ENCODE measurements around the gene GAS2.

GAS2 gene

DNA sequence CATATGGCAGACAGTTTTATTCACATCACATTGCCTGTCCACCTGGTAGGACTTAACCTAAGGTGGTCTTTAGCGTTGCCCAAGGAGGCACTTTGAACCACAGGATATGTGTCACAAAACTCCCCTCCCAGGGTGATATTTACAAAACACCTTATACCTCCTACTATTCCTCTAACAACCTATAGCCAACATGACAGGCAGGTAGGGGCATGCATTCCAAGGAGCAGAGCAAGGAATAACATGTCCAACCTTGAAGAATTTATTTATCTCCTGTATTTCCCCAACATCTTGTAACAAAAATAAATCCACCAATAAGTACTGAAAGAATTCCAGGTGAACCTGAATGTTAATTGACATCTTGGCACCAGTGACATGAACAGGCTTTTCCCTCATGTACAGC, 102.7 kb downstream of the GAS2 start:
- in situ Hi-C loops (cut with HindIII; ENCODE audit: low pct_ligation_motif_present, low sequenced_read_pairs) = no loop called here
- no peak overlapping the region for H3K4me3 ChIP-seq (ENCODE audit: low read depth, low read length)
- no peaks in the 10 kb centered on the region for H3K27me3 ChIP-seq (replicated peaks)
- TF ChIP-seq, protein P1, sequence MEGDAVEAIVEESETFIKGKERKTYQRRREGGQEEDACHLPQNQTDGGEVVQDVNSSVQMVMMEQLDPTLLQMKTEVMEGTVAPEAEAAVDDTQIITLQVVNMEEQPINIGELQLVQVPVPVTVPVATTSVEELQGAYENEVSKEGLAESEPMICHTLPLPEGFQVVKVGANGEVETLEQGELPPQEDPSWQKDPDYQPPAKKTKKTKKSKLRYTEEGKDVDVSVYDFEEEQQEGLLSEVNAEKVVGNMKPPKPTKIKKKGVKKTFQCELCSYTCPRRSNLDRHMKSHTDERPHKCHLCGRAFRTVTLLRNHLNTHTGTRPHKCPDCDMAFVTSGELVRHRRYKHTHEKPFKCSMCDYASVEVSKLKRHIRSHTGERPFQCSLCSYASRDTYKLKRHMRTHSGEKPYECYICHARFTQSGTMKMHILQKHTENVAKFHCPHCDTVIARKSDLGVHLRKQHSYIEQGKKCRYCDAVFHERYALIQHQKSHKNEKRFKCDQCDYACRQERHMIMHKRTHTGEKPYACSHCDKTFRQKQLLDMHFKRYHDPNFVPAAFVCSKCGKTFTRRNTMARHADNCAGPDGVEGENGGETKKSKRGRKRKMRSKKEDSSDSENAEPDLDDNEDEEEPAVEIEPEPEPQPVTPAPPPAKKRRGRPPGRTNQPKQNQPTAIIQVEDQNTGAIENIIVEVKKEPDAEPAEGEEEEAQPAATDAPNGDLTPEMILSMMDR (IDR thresholded peaks at IDR 0.05; ENCODE audit: low read depth, low read length, missing control alignments) = no peak
- no peak for DNase-seq
- no peak overlapping the region for H3K27ac ChIP-seq
- no peaks in the 10 kb centered on the region for H3K36me3 ChIP-seq (replicated peaks)

DNA sequence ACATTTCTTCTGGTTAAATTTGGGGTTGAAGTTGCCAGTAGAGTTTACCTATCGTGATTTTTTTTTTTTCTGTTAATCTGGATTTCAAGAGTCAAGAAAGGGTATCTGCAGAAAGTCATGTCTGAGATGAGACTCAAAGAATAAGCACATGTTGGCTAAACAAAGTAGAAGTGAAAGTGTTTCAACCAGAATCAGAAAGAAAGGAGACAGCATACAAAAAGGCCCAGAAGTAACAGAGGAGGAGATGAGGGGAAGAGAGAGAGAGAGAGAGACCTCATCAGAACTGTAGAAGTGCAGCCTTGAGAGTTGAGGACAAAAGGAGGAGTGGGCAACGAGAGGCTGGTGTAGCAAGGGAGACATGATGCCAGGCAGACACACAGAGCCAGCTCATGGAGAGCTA, 108.3 kb downstream of the GAS2 start:
- Histone ChIP-seq H3K4me3 (ENCODE audit: low read depth, low read length) (no peak overlapping the region), H3K27me3 (replicated peaks) (no peaks in the 10 kb centered on the region), H3K27ac (no peak overlapping the region), H3K36me3 (replicated peaks) (no peaks in the 10 kb centered on the region)
- DNase-seq = no peak
- in situ Hi-C loops (cut with HindIII; ENCODE audit: low pct_ligation_motif_present, low sequenced_read_pairs) = no loop called here
- TF ChIP-seq, protein P1 (IDR thresholded peaks at IDR 0.05; ENCODE audit: low read depth, low read length, missing control alignments) = no peak

DNA sequence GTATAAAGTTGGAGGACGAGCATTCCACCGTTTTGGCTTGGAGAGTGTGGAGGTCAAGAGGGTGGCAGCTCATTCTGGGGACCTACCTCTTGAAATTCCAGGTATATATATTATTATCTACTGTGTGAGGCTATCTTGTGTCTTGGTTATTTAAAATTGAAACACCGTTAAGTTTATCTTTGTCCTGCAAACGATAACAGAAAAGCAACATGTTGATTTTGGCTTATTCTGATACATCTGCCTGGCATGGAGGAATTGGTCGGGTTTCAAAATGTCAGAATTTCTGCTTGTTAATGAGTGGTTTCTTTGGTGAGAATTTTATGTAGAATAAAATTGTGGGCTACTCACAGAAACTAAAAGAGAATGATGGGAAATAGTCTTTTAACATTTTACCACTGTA, 108.8 kb downstream of the GAS2 start:
- no peak overlapping the region for H3K27ac ChIP-seq
- in situ Hi-C loops (cut with HindIII; ENCODE audit: low pct_ligation_motif_present, low sequenced_read_pairs) = no loop called here
- TF ChIP-seq, protein P1 (IDR thresholded peaks at IDR 0.05; ENCODE audit: low read depth, low read length, missing control alignments) = no peak
- no peak for DNase-seq
- no peaks in the 10 kb centered on the region for H3K27me3 ChIP-seq (replicated peaks)
- H3K36me3 ChIP-seq (replicated peaks) = no peaks in the 10 kb centered on the region
- no peak overlapping the region for H3K4me3 ChIP-seq (ENCODE audit: low read depth, low read length)

DNA sequence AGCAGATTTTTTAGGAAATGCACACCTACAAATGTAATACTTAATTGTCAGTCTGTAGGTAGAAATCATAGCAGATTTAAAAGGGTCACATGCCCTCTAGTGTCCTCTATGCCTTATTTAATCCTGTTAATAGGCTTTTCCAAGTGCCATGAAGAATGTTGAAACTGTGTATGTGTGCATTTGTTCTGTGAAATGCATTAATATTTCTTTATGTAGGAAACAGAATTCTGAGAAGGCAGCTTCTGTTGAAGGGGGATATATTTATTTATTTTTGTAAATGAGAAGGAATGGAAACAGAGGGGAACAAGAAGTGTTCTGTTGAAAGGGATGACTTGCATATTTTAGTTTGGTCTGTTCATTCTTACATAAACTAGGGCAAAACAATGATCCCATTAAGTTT, 112.2 kb downstream of the GAS2 start:
- TF ChIP-seq, protein P1 (IDR thresholded peaks at IDR 0.05; ENCODE audit: low read depth, low read length, missing control alignments) = no peak
- Histone ChIP-seq H3K4me3 (ENCODE audit: low read depth, low read length) (no peak overlapping the region), H3K36me3 (replicated peaks) (no peaks in the 10 kb centered on the region), H3K27ac (no peak overlapping the region), H3K27me3 (replicated peaks) (no peaks in the 10 kb centered on the region)
- no peak for DNase-seq
- in situ Hi-C loops (cut with HindIII; ENCODE audit: low pct_ligation_motif_present, low sequenced_read_pairs) = no loop called here

DNA sequence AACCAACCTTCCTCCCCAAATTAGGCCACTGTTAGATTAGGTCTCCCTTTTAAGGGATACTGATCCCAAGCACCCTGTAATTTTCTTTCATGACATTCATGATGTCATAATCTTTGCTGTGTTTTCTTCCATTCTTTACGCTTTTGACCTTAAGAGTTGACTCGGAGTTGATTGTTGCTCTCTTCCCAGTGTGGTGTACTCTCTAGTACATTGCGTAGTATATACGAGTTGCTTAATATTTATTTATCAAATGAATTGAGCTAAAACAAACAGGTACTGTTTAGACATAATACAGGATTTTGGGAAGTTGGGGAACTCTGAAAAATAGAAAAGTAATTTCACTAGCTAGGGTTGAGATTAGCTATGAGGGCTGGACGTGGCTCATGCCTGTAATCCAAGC, 113.4 kb downstream of the GAS2 start:
- H3K27ac ChIP-seq = no peak overlapping the region
- TF ChIP-seq, protein P1 (IDR thresholded peaks at IDR 0.05; ENCODE audit: low read depth, low read length, missing control alignments) = no peak
- H3K36me3 ChIP-seq (replicated peaks) = no peaks in the 10 kb centered on the region
- H3K4me3 ChIP-seq (ENCODE audit: low read depth, low read length) = no peak overlapping the region
- H3K27me3 ChIP-seq (replicated peaks) = no peaks in the 10 kb centered on the region
- DNase-seq = no peak
- in situ Hi-C loops (cut with HindIII; ENCODE audit: low pct_ligation_motif_present, low sequenced_read_pairs) = no loop called here

DNA sequence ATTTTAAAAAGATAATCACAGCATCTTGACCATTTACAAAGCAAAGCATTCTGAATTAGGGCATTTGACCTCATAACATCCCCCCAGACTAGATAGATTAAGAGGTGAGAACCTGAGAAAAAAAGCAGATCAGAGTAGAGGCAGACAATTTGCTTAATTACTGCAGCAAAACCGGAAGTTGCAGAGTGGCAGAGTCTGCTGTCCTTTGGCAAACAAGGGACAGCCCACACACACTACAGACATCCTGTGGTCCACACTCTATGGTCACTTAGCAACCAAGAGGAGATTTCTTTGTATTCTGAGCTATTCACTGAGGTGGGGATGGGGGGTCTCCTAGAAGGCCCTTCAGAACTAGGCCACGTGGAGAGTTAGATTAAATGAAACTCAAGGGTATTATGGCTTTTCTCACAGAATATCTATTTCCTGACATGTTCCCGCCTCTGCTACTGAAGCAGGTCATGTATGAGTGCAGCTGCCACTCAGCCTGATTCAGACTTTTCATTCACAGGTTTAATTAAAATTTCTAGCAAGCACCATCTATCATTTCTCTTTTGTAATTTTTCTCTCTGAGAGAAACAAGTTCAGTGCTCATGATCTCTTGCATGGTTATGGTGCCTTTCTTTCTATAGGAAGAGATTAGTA, 114.7 kb downstream of the GAS2 start:
- TF ChIP-seq, protein P1 (IDR thresholded peaks at IDR 0.05; ENCODE audit: low read depth, low read length, missing control alignments) = no peak
- in situ Hi-C loops (cut with HindIII; ENCODE audit: low pct_ligation_motif_present, low sequenced_read_pairs) = no loop called here
- no peaks in the 10 kb centered on the region for H3K36me3 ChIP-seq (replicated peaks)
- H3K27ac ChIP-seq = no peak overlapping the region
- no peak for DNase-seq
- no peak overlapping the region for H3K4me3 ChIP-seq (ENCODE audit: low read depth, low read length)
- no peaks in the 10 kb centered on the region for H3K27me3 ChIP-seq (replicated peaks)

Measured in brain microvascular endothelial cell (primary cell).